ENCODE results near the gene C9. TPM values are rescaled to one million over a fixed set of nuclear protein-coding genes. Genes with fewer than 3 reads are reported as not detected.

Gene C9
- total RNA-seq, 3 donors from 2014 or later (not counting 1 experiment from before 2014, with no cell fraction given): 0.52 TPM; not detected in 2

DNA sequence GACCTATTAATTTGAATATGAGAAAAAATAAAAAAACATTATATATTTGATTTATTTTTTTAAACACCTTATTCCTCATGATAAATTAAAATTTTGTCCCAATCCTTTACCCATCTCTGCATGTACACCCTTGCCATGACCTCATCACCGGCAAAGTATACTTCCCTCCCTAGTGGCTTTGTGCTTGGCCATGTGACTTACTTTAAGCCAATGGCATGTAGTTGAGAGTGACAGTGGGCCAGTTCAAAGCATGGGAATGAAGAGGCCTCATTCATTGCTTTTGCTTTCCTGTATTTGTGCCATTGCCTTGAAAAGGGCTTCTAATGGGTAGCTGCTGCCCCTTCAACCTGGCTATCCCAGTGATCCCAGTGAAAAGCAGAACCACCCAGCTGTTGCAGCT is 31.2 kb downstream of the C9 start:
- Histone ChIP-seq H3K4me3 (ENCODE audit: low read length) (no peak overlapping the region), H3K27me3 (ENCODE audit: control insufficient read depth, insufficient read depth, low read length) (no peaks in the 10 kb centered on the region), H3K4me1 (ENCODE audit: control insufficient read depth, insufficient read depth, low read length) (no peaks in the 10 kb centered on the region), H3K27ac (ENCODE audit: low read length) (no peak overlapping the region), H3K9me3 (ENCODE audit: control insufficient read depth, insufficient read depth, low read length) (no peaks in the 10 kb centered on the region), H3K36me3 (ENCODE audit: control insufficient read depth, insufficient read depth, low read length) (no peaks in the 10 kb centered on the region)
- WGBS (ENCODE audit: insufficient coverage): 100% methylated on average over 1 of the region's 1 CpG
- Mint-ChIP-seq H3K27ac (no peak overlapping the region), H3K4me1 (no peaks in the 10 kb centered on the region), H3K4me3 (no peak overlapping the region), H3K36me3 (no peaks in the 10 kb centered on the region), H3K27me3 (ENCODE audit: low read depth in 2 of 2) (peaks cover 3 to 5% of the 10 kb centered on the region in 2 donors), H3K9me3 (no peaks in the 10 kb centered on the region)
- intact Hi-C loops (cut with micrococcal nuclease): no loop called here
- ATAC-seq (no peak), DNase-seq (no peak)
- TF ChIP-seq, protein P1, sequence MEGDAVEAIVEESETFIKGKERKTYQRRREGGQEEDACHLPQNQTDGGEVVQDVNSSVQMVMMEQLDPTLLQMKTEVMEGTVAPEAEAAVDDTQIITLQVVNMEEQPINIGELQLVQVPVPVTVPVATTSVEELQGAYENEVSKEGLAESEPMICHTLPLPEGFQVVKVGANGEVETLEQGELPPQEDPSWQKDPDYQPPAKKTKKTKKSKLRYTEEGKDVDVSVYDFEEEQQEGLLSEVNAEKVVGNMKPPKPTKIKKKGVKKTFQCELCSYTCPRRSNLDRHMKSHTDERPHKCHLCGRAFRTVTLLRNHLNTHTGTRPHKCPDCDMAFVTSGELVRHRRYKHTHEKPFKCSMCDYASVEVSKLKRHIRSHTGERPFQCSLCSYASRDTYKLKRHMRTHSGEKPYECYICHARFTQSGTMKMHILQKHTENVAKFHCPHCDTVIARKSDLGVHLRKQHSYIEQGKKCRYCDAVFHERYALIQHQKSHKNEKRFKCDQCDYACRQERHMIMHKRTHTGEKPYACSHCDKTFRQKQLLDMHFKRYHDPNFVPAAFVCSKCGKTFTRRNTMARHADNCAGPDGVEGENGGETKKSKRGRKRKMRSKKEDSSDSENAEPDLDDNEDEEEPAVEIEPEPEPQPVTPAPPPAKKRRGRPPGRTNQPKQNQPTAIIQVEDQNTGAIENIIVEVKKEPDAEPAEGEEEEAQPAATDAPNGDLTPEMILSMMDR (IDR thresholded peaks at IDR 0.05): no peak

- H3K27ac Mint-ChIP-seq: no peak overlapping the region
- H3K4me1 Mint-ChIP-seq: no peaks in the 10 kb centered on the region
- TF ChIP-seq, protein P1 (IDR thresholded peaks at IDR 0.05): no peak
- no peaks in the 10 kb centered on the region for H3K36me3 ChIP-seq (ENCODE audit: control insufficient read depth, insufficient read depth, low read length)
- H3K4me1 ChIP-seq (ENCODE audit: control insufficient read depth, insufficient read depth, low read length): no peaks in the 10 kb centered on the region
- H3K27me3 Mint-ChIP-seq (ENCODE audit: low read depth in 2 of 2): peaks cover 3 to 5% of the 10 kb centered on the region in 2 donors
- no peaks in the 10 kb centered on the region for H3K9me3 Mint-ChIP-seq
- no peak overlapping the region for H3K27ac ChIP-seq (ENCODE audit: low read length)
- no peaks in the 10 kb centered on the region for H3K9me3 ChIP-seq (ENCODE audit: control insufficient read depth, insufficient read depth, low read length)
- H3K27me3 ChIP-seq (ENCODE audit: control insufficient read depth, insufficient read depth, low read length): no peaks in the 10 kb centered on the region
- no peak for ATAC-seq
- intact Hi-C loops (cut with micrococcal nuclease): no loop called here
- no peak overlapping the region for H3K4me3 ChIP-seq (ENCODE audit: low read length)
- 94% methylated on average over 2 of the region's 2 CpGs for WGBS (ENCODE audit: insufficient coverage)
- H3K36me3 Mint-ChIP-seq: no peaks in the 10 kb centered on the region
- no peak for DNase-seq
- H3K4me3 Mint-ChIP-seq: no peak overlapping the region
Measured at GRCh38 chr5:39331861-39332381, 32.4 kb downstream of the C9 start.

DNA sequence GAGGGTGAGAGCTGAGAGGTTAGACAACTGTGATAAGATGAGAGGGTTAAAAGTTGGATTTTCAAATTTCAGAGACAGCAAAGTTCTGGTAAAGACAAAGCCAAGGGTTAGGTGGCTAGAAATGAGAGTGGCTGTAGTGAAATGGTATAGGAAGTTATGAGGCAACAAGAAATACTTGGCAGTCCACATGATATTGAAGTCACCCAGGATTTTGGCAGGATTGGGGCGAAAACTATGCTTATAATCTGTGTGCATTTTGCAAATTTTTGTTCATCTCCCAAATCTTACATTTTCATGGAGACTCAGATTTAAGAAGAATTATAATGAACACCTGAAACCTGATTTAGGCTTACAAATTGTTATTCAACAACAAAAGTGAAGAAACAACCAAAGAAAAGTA is 35.6 kb downstream of the C9 start:
- TF ChIP-seq, protein P1 (IDR thresholded peaks at IDR 0.05): no peak
- no peaks in the 10 kb centered on the region for H3K9me3 Mint-ChIP-seq
- intact Hi-C loops (cut with micrococcal nuclease): no loop called here
- no peak for ATAC-seq
- Histone ChIP-seq H3K4me3 (ENCODE audit: low read length) (no peak overlapping the region), H3K27ac (ENCODE audit: low read length) (no peak overlapping the region), H3K9me3 (ENCODE audit: control insufficient read depth, insufficient read depth, low read length) (no peaks in the 10 kb centered on the region), H3K4me1 (ENCODE audit: control insufficient read depth, insufficient read depth, low read length) (no peaks in the 10 kb centered on the region), H3K27me3 (ENCODE audit: control insufficient read depth, insufficient read depth, low read length) (no peaks in the 10 kb centered on the region), H3K36me3 (ENCODE audit: control insufficient read depth, insufficient read depth, low read length) (no peaks in the 10 kb centered on the region)
- no peaks in the 10 kb centered on the region for H3K36me3 Mint-ChIP-seq
- DNase-seq: no peak
- no peak overlapping the region for H3K4me3 Mint-ChIP-seq
- H3K27me3 Mint-ChIP-seq (ENCODE audit: low read depth in 2 of 2): peaks cover 5 to 10% of the 10 kb centered on the region in 2 donors
- H3K4me1 Mint-ChIP-seq: no peaks in the 10 kb centered on the region
- 100% methylated on average over 1 of the region's 1 CpG for WGBS (ENCODE audit: insufficient coverage)
- no peak overlapping the region for H3K27ac Mint-ChIP-seq

DNA sequence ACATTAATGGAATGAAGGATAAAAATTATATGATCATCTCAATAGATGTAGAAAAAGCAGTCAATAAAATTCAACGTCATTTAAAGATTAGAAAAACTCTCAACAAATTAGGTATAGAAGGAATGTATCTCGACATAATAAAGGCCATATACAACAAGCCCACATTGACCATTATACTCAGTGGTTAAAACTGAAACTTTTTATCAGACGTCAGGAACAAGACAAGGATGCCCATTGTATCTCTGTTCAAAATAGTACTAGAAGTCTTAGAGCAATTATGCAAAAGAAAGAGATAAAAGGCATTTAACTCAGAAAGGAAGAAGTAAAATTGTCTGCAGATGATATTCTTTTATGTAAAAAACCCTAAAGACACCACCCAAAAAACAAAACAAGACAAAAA is 40.8 kb downstream of the C9 start:
- H3K27ac Mint-ChIP-seq: no peak overlapping the region

More for the DNA sequence above, 40.8 kb downstream of the C9 start:
- H3K4me3 ChIP-seq (ENCODE audit: low read length): no peak overlapping the region
- no peaks in the 10 kb centered on the region for H3K9me3 ChIP-seq (ENCODE audit: control insufficient read depth, insufficient read depth, low read length)
- Mint-ChIP-seq H3K4me3 (no peak overlapping the region), H3K9me3 (no peaks in the 10 kb centered on the region), H3K36me3 (no peaks in the 10 kb centered on the region), H3K27me3 (ENCODE audit: low read depth in 2 of 2) (peaks cover 16 to 26% of the 10 kb centered on the region in 2 donors), H3K4me1 (no peaks in the 10 kb centered on the region)
- TF ChIP-seq, protein P1 (IDR thresholded peaks at IDR 0.05): no peak
- intact Hi-C loops (cut with micrococcal nuclease): no loop called here
- WGBS (ENCODE audit: insufficient coverage): 88% methylated on average over 1 of the region's 3 CpGs
- DNase-seq (no peak), ATAC-seq (no peak)
- H3K36me3 ChIP-seq (ENCODE audit: control insufficient read depth, insufficient read depth, low read length): no peaks in the 10 kb centered on the region
- H3K27ac ChIP-seq (ENCODE audit: low read length): no peak overlapping the region
- peaks cover 7% of the 10 kb centered on the region for H3K27me3 ChIP-seq (ENCODE audit: control insufficient read depth, insufficient read depth, low read length)
- H3K4me1 ChIP-seq (ENCODE audit: control insufficient read depth, insufficient read depth, low read length): no peaks in the 10 kb centered on the region
